Lower leg skin (tissue), 4 donors: ENCODE measurements around the gene RSPH9. TPM values are rescaled to one million over a fixed set of nuclear protein-coding genes. Genes with fewer than 3 reads are reported as not detected.
A peak's percentile ranks its signal among the peaks of the same experiment; 100 is the strongest.

Source experiments
- DNase-seq, 2 donors: peaks; one replicate each; pipeline ENCODE4 v3.0.0-alpha.2; 2019; ENCODE audit warnings: low spot score in 2 of 2
- H3K4me3 ChIP-seq: fragments of 200-600 bp; sonication (generic); 2 replicates; pipeline ENCODE4 v1.5.1; 2017; ENCODE audit warnings: mild to moderate bottlenecking, low read depth; ENCODE audit not compliant: poor library complexity, severe bottlenecking
- POLR2A ChIP-seq, 2 donors: fragments of 450-650 bp; IDR thresholded peaks; one replicate each; pipeline ENCODE4 v1.6.1; 2016 to 2017; ENCODE audit warnings: antibody characterized with exemption in 2 of 2, mild to moderate bottlenecking in 1 of 2, moderate library complexity in 1 of 2
- WGBS, 2 donors: methylation state at CpG; one replicate each; pipeline ENCODE4 v1.1.5; 2018; 5-methylcytosine and 5-hydroxymethylcytosine counted together
- intact Hi-C: fragments of 100-400 bp; cut with DNase I; formaldehyde crosslinking; loops from one replicate; pipeline ENCODE4 v1.15.0; 2023; ENCODE audit warnings: low total_unique reads
- total RNA-seq, 4 donors: library from RNA; depleted of rRNA; stranded (reverse); fragments of >200 nt; gene quantifications; one replicate each; pipeline ENCODE4 v1.1.0, GENCODE V29; 2016
- TF ChIP-seq, protein P1 (sequence below), 3 donors: fragments of 450-650 bp; IDR thresholded peaks; one replicate each; pipeline ENCODE4 v1.5.1; 2016; ENCODE audit warnings: antibody characterized with exemption in 3 of 3, mild to moderate bottlenecking in 3 of 3, moderate library complexity in 2 of 3

RSPH9 gene, protein sequence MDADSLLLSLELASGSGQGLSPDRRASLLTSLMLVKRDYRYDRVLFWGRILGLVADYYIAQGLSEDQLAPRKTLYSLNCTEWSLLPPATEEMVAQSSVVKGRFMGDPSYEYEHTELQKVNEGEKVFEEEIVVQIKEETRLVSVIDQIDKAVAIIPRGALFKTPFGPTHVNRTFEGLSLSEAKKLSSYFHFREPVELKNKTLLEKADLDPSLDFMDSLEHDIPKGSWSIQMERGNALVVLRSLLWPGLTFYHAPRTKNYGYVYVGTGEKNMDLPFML
- total RNA-seq: under 1 TPM in 2 of 4 donors, not detected in 2; 0.17 to 0.42 TPM

DNA sequence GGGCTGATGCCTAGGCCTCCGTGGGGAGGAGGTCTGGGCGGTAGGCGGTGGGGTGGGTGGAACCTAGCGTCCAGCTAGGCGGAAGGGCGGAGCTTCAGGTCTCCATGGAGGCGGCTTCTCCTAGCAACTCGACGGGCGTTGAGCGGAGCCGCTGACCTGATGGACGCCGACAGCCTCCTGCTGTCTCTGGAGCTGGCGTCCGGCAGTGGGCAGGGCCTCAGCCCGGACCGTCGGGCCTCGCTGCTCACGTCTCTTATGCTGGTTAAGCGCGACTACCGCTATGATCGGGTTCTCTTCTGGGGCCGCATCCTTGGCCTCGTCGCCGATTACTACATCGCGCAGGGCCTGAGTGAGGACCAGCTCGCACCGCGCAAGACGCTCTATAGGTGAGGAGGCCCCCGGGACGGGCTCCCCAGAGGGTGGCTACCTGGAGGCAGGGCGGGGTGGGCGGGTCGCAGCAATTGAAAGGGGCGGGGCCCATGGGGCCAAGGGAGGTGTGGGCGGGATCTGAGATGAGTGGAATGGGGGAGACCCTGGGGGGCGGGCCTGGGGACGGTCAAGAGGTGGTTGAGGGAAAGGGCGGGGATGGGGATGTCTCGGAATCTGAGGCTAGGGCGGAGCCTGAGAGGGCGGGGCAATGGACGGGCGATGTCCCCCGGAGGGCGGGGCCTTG is at the start of gene RSPH9:
TSS of gene RSPH9 (plus strand) at position 97 of the 673 bp plus-strand sequence. CDS start at position 160, 63 bp downstream.
- TF ChIP-seq, protein P1, sequence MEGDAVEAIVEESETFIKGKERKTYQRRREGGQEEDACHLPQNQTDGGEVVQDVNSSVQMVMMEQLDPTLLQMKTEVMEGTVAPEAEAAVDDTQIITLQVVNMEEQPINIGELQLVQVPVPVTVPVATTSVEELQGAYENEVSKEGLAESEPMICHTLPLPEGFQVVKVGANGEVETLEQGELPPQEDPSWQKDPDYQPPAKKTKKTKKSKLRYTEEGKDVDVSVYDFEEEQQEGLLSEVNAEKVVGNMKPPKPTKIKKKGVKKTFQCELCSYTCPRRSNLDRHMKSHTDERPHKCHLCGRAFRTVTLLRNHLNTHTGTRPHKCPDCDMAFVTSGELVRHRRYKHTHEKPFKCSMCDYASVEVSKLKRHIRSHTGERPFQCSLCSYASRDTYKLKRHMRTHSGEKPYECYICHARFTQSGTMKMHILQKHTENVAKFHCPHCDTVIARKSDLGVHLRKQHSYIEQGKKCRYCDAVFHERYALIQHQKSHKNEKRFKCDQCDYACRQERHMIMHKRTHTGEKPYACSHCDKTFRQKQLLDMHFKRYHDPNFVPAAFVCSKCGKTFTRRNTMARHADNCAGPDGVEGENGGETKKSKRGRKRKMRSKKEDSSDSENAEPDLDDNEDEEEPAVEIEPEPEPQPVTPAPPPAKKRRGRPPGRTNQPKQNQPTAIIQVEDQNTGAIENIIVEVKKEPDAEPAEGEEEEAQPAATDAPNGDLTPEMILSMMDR (IDR thresholded peaks at IDR 0.05): no peak
- no peak for TF ChIP-seq POLR2A (IDR thresholded peaks at IDR 0.05)
- DNase-seq: peak in 1 of 2 donors; percentile 94
- intact Hi-C loops: no loop called here
- no peak within 1 kb of the TSS for H3K4me3 ChIP-seq
- 17 to 18% methylated on average over 45 to 47 of the region's 52 CpGs for WGBS, 2 donors

DNA sequence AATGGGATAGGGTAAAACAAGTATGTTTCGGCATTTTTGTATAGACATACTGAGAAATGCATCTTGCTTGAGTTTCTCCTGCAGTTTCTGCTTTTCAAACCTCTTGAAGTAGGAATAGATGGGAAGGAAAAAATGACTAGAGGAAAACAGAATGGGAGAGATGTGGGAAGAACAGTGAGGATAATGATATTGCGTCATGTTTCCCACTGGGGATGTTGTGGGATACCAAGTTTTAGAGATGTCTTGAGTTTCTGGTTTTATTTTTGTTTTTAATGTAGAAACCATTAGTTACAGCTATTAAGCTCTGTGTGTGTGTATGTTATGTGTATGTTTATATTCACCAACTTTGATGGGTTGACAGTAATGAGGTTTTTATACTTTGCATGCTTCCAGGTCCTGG is 44.2 kb upstream of the RSPH9 start:
- WGBS, 2 donors: 95 to 96% methylated on average over 2 of the region's 2 CpGs
- TF ChIP-seq, protein P1 (IDR thresholded peaks at IDR 0.05): no peak
- TF ChIP-seq POLR2A (IDR thresholded peaks at IDR 0.05): no peak

DNA sequence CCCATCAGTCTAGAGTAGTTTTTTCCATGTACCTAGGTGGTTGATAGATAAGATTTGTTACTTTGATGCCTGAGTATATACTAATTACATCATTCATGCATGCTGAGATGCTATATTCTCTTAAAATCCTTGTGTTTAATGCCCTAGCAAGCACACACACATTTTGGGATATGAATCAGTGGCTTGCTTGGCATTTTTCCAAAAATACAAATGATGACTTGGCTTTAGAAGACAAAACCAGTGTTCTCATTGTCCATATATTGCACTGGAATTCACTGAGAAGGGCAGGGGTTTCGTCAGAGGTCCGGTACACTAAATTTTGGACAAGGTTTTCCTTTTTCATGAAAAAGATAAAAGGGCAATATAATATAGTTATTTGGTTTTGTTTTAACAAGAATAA is 40.7 kb upstream of the RSPH9 start:
- no peak for DNase-seq
- no peak overlapping the region for H3K4me3 ChIP-seq
- intact Hi-C loops: no loop called here
- WGBS, 2 donors: 92 to 94% methylated on average over 2 of the region's 2 CpGs
- no peak for TF ChIP-seq POLR2A (IDR thresholded peaks at IDR 0.05)
- TF ChIP-seq, protein P1 (IDR thresholded peaks at IDR 0.05): no peak

More for the DNA sequence above, 44.2 kb upstream of the RSPH9 start:
- DNase-seq: no peak
- intact Hi-C loops: no loop called here
- H3K4me3 ChIP-seq: no peak overlapping the region

DNA sequence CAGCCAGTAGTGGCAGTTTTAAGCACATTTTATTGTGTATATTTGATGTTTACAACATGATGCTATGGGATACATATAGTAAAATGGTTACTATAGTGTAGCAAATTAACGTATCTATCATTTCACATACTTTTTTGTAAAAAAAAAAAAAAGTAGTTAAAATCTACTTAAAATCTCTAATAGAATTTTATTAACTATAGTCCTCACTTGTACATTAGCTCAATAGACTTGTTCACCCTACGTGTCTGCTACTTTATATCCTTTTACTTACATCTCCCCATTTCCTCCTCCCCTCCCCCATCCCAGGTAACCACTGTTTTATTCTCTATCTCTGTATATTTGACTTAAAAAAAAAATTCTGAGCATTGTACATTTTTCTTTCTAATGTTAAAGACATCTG is 38.8 kb upstream of the RSPH9 start:
- no peak for TF ChIP-seq POLR2A (IDR thresholded peaks at IDR 0.05)
- TF ChIP-seq, protein P1 (IDR thresholded peaks at IDR 0.05): no peak
- intact Hi-C loops: no loop called here
- WGBS, 2 donors: 93 to 94% methylated on average over 2 of the region's 2 CpGs
- no peak for DNase-seq
- H3K4me3 ChIP-seq: no peak overlapping the region

DNA sequence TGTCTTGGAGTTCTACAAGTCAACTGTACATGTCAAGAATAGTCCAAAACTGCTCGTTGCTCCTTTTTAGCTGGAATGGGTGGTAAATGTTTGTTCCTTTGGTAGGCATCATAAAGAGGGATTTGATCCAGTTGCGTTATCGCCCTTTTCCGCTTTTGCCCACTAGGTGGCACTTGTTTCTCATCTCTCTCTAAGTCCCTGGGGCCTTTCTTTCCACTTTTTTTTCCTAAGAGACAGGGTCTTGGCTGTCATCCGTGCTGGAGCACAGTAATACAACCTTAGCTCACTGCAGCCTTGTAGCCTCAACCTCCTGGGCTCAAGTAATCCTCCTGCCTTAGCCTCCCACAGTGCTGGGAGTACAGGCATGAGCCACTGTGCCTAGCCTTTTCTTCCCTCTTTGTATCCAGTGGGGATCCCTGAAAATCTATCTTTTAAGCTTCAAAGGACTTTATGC is 36.5 kb upstream of the RSPH9 start:
- TF ChIP-seq, protein P1 (IDR thresholded peaks at IDR 0.05): peak in 1 of 3 donors; percentile 20
- TF ChIP-seq POLR2A (IDR thresholded peaks at IDR 0.05): no peak
- 1 to 3% methylated on average over 5 of the region's 5 CpGs for WGBS, 2 donors
- intact Hi-C loops: no loop called here
- no peak overlapping the region for H3K4me3 ChIP-seq
- DNase-seq: peak; percentile 56 to 90
